Pulmonary artery endothelial cell (primary cell): Measurements from ENCODE around the gene KCNK5. TPM values are rescaled to one million over a fixed set of nuclear protein-coding genes. Genes with fewer than 3 reads are reported as not detected.

ENCODE experiments used
- DNase-seq: peaks from one replicate; pipeline ENCODE4 v3.0.0-alpha.2; 2011; ENCODE audit warnings: low read depth, low spot score
- total RNA-seq: library from RNA; depleted of rRNA; stranded (reverse); fragments of >200 nt; gene quantifications from 2 replicates; pipeline ENCODE4 v1.2.3, GENCODE V29; 2014

The KCNK5 gene
- total RNA-seq, 1 donor from 2014 or later = not detected

DNA sequence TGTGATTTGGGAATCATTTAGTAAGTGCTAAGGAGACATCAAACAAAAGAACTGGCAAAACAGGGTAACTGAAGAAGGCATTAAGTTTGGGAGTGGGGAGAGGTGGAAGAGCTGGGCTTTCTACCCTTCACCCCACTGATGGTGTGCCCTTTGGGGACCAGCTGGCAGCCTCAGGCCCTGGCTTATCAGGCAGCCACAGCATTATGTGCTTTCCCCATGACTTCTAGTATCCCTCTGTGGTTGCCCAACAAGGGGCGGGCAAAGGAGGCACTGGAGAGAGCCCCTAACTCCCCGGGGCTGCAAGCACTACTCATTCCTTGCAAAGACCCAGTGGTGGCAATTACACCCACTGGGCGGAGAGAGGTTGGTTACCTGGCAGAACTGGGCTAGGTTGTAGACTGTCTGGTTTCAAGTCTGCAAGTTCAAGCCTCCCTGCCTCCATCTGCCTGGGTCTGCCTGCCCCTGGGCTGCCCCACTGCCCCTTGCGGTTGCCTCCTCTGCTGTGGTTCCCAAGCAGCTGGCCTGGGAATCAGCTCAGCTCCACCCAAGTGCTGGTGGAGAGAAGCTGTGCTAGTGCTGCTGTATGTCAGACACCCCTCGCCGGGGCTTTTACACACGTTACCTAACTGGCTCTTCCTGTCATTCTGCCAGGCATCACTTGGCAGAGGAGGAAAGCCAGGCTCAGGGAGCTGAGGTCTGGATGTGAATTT, 29.9 kb downstream of the KCNK5 start:
- no peak for DNase-seq

DNA sequence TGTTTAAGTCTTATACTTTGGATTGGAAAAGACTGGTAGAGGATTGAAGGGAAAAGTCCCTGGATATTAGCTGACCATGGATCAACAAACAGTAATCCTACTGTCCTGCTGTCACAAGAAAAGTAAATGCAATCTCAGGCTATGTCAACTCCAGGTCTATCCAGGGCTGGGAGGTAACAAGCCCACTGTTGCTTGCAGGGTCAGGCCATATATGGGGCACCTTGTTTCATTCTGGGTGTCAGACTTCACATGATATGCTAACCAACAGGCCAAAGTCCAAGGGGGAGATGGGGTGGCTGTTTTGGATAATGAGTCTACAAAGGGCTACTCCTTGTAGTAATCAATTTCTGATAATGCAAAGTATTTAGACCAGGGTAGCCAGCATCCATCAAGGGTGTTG, 30.7 kb downstream of the KCNK5 start:
- no peak for DNase-seq

DNA sequence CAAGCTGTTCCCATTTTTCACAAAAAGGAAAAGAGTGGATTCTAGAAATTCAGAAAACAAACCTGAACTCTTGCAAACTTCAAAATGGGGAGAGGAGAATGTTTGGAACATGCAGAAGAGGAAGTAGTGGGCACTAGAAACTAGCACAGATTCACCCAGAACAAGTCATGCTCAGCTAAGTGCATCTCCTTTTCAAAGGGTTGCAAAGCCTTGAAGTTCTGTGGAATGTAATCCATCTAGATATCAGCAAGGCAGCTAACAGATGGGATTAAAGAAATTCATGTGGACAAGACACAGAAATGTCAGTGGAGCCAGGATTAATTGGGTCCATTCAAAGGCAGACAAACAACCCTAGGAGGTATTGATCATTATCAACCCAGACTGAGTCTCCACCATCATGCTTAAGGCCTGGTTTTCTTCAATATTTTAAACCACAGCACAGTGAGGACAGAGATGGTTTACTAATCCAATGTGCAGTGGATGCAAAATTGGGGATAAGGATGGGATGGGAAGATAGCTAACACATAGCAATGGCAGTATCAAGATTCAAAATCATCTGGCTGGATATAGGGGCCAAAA, 31.3 kb downstream of the KCNK5 start:
- no peak for DNase-seq

DNA sequence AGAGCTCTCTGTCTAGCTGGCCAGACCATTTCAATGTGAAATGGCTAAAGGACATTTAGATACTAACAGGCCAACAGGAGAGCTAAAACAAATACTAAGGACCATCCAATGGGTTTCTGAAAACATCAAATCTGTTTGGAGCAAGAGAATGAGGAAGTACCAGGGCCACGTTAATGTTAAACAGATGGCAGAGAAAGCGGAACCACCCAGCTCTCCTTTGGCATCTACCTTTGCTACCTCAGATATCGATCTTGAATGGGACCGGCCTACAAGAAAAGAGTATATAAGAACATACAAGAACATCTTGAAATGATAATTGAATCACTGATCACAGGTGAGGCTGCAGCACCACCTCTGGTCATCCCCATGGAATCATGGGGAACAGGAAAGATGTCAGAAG, 31.8 kb downstream of the KCNK5 start:
- DNase-seq = no peak

DNA sequence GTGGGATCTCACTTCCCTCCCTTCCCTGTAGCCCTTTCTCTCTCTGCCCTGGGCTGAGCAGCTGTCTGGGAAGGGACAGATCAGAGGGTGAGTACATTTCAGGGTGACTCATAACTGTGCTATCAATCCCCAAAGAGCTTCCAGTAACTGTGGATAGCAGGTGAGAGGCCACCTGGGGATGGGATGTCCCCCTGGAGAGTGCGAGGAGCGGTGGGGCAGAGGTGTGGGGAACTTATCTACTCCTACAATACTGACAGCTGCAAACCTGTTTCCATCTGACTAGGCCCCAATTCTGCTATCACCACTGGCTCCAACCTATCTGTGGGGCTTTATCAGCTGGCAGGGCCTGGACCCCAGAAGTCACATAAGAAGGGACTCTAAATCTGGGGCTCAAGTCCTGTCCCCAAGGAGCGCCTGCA, 32.6 kb downstream of the KCNK5 start:
- no peak for DNase-seq

DNA sequence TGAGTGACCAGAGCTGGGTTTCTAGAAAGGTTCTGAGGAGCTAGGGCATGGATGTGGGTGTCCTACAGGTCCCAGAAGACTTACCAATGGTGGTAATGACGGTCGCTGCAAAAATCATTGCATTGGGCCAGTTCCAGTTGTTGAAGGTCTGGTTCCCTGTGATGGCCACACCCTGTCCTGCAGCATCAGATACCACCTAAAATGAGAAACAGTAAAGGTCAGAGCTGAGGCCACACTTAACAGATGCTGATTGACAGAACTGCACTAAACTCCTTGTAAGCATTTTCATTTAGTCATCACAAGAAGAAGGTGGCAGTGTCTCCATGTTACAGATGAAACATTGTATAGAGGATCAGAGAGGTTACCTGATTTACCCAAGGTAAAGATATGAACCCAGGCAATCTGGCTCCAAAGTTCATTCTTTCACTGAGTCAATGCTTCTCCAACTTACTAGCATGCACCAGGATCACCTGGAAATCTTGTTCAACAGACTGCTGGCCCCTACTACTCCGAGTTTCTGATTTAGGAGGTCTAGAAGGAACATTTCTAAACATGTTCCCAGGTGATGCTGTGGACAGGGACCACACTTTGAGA, 33.4 kb downstream of the KCNK5 start:
- no peak for DNase-seq

DNA sequence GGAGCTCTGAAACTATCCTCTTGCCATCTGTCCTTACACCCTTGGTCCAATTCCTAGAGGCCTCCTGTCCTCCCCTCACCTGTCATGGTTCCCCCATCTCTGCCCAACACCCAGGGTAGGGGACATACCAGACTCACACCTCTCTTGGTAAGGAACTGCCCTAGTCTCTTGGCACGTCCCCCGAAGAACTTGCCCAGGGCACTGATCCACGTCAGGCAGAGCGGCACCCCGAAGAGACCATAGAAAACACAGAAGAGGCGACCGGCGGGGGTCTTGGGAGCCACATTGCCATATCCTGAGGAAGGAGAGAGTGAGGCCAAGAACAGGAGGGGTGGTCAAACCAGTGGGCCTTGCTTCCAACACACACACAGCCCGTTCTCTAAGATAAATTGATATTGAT, 34.8 kb downstream of the KCNK5 start:
- DNase-seq = no peak

DNA sequence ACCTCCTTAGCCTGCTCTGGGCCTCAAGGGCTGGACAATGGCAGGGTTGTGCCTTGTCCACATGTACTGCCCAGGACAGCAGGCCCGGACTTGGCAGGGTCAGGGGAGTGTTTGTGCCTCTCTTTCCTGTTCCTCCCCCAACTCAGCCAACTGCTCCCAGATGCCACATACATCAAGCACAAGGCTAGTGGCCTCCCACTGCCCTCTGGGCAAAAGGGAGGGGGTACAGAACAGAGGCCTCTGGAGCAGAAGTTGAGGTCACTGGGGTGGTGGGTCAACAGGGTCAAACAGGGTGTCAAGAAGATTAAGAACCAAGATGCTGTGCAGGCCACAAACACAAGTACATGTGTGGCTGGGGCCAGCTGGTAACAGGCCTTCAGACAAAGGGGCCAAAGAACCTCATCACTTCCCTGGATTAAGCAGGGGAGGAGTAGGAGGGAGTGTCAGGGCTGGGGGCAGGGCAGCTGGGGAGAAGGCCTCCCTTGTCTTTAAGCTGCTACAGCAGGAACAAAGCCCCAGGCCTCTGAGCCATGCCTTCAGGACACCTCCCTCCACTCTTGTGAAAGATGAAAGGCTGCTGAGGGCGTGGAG, 36.0 kb downstream of the KCNK5 start:
- DNase-seq = no peak

DNA sequence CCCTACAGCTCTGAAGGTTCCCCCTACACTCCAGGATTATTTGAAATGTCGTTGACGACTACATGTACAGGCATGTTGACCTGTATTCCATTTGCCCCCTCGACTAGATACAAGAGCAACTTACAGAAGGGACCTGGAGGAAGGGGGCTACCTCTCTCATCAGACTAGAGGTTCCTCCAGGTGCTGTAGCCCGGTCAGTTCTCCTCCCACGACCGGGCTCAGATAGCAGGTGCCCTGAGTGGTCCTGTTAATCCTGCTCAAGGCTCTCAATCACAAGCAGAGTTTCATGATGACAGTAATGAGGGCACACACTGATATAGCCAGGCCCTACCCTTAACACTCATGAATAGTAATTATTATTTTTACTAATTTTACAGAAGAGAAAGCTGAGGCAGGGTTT, 36.5 kb downstream of the KCNK5 start:
- DNase-seq = no peak

DNA sequence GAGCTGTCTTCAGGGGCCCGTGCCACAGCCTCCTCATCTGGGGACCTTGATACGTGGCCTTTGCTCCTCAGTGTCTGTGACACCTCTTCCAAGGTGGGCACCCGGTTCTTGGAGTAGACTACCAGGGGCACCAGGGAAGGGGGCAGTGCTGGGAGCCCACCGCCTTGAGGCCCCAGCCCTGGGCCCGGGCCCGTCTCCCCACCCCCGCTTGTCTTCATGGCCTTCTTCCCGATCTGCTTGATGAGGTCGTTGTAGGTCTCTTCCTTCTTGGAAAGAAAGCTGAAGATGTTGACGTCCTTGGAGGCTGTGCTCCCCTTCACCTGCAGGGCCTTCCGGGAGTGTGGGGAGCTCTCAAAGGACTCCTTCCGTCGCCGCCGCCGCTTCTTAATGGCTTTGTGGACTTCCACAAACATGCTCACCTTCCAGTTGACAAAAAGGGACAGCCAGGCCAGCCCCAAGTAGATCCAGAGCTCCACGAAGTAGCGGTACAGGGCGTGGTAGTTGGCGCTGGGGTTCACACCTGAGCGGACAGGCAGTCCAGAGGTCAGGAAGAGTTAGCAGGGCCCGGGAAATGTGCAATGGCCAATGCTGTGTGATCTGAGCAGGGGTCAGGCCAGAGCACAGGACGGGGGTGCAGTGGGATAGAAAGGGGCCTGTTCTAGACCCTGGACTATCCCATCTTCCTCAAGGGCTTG, 37.9 kb downstream of the KCNK5 start:
- no peak for DNase-seq

DNA sequence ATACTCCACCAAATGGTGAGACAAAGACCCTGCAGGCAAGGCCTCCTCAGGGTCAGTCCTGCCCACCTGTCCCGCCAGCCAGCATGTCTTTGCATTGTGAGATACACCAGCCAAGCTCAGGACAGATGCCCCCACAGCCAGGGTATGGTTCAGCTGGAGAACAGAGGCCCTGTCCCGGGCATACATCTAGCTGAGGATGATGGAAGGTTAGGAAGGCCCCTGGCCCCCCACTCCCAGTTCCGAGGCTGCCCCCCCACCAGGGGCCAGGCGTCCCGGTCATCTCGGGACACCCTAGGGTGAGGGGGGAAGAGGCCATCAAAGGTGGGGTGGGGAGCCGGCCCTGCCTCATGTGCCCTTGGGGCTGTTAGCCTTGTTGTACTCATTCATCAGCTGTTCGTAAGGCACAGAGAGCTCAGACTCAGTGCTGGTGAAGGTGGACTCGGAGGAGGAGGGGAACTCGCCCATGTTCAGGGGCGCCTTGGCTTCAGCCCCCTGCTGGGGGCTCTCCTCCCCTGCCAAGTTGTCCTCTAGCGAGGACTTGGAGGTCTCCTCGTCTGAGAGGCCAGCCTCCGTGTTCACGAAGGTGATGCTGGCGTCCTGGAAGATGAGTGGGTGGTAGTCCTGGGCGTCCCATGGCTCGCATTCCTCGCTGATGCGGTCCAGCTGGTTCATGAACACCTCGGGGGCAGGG, 38.6 kb downstream of the KCNK5 start:
- no peak for DNase-seq

DNA sequence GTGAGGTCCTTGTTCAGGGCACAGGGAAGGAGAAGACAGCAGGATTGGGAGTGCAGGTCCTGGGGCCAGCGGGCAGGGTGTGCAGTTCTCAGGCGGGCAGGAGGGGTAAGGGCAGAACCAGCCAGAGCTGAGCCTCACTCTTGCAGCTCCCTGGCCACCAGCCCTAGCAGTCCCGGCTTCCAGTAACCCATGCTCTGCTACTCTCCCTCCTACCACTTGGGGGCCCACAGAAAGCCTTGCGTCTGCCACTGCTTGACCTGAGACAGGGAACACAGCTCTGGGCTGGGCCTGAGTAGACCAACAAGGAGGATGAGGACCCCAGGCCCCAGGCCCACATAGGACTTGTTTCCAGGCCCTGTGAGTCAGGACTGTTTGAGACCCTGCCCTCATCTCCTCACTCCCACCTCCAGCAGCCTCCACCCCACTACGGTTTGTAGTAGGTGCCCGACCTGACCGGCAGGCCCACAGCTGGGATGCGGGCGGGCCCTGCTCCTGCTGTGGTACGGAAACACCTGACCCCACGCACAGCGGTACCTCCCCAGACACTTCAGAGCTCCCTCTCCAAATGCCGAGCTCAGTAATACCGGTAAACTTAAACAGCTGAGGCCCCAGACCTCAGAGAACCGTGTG, 39.2 kb downstream of the KCNK5 start:
- DNase-seq = no peak

DNA sequence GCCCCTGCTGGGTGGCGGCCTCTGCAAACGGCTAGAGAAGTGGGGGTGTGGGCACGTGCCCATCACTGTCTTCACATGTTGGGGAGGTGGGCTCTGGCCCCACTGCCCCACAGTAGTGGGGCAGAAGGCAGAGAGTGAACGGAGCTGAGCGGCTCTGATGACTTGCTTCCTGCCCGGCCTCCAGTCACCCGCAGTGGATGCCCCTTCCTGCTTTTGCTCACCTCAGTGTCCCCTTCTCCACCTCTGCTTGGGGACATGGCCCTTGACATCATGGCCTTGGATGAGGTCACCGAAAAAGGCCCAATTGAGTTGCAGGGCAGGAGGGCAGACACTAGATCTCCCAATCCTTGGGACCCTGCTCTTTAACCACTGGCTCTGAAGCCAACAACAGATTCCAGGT, 40.1 kb downstream of the KCNK5 start:
- no peak for DNase-seq

DNA sequence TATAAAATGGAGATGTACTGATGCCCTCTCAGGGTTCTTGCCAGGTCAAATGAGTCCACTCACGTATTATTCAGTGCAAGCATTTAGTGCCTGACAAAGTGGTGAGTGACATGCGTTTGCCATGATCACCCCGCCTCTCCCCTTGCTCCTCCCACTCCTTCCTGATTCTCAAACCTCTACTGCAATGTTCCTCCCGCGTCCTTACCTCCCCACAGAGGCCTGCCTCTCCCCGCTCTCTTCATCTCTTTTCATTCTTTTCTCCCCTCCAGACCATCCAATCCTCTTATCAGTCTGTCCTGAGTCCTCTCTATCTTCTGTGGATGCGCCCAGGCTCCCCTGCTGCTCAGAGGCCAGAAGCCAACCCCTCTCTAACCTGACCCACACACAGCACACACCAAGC, 40.7 kb downstream of the KCNK5 start:
- no peak for DNase-seq

DNA sequence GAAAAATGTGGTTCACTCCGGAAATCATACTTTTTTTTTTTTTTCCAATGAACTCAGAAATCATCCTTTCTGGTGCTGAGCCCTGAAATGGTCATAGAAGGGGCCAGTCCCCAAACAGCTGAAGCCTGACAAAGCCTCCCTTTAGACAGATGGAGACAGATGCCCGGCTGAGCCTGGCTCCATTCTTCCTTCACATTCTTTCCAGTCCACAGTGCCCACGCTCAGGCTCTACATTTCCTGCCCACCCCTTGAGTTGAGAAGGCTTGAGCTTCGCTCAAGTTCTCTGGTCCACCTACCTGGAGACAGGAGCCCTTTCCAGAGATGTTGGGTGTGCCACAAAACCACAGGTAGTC, 41.2 kb downstream of the KCNK5 start:
- DNase-seq = no peak

DNA sequence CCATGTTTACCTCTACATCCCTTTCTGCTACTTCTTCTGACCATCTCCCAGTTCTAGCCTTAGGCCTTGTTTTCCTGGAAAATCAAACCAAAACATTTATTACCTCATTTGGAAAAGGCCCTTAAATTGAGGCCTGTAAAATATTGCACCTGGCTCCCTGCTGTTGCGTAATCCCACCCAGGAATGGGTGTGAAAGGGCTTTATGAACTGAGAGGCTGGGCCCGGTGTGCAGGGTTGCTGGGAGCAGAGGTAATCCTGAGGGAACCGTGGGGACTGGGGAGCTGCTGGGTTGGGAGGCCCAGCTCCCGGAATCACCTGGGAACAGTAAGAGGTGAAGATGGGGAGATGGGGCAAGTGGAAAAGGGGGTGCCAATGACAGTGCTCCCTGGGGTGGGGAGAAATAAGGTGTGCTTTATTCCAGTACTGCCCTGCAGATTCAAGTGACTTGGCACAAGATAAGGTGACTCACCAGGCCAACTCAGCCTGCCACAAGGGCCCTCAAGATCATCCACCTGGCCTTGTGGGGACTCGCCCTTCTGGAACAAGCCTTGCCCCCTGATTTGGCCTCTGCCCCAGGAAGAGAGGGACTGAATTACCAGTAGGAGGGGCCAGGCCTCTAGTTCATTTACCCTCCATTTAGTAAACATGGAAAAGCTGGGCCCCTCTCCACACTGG, 44.2 kb downstream of the KCNK5 start:
- DNase-seq = no peak

DNA sequence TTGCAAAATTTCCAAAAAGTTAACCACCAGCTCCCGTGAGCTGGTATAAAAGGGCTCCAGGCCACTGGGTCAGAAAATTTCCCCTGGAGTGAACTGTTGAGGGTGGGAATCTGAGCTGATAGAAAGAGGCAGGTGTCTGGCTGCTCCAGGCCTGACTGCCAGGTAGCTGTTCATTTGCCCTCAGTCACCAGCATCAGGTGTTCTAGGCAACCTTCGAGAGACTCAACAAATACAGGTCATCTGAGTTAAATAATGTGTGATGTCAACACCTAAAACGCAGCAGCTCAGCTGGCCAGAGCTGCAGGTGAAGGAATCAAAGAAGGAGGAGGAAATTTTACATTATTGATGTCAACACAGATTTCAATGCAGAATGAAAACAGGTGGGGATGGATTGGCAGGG, 46.7 kb downstream of the KCNK5 start:
- no peak for DNase-seq

DNA sequence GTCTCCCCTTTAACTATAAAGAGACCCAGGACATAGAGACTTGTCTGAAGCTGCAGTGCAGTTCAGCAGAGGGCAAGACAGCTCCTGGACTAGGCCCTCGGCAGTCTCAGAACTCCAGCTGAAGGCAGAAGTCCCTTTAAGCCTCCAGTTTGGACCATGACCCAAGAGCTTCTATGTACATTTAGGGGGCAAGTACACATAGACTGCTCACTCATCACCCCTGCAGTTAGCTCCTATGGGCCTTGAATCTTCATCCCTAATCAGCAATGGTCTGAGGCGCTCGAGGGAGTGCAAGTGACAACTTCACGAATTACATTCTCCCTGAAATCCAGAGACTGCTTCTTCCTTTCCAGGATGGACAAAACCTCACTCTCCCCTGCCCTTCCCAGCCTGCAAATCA, 47.4 kb downstream of the KCNK5 start:
- no peak for DNase-seq

DNA sequence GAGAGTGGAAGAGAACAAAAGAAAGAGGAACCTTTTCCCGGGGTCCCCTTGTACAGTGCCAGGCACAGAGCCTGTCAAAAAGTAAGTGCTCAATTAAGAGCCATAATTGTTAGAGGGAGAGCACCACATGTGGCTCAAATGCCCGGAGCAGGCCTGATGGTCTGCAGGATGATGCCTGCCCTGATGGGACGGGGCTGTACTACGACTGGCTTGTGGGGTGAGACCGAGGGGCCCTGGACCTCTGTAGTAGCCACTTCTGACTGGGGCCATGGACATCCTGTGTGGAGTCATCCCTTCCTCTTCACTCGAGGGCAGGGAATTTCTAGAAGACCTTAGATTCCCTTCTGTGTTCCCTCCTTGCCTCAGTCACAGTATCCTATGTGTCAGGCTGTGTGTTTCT, 47.9 kb downstream of the KCNK5 start:
- DNase-seq = no peak

DNA sequence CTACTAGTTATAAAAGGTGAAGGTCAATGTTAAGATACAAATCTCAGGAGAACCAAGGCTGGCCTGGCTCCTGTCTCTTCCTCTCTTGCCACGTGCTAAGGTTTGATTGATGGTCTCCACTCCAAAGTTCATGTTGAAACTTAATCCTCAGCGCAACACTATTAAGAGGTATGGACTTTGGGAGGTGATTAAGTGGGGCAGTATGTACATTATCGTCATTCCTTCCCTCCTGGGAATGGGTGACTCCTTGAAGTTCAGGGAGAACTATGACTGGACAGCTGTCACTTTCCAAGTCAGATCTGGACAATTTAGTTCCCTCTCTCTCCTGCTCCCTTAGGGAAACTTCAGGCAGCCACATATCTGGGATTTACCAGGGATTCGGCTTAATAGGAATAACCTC, 50.5 kb downstream of the KCNK5 start:
- no peak for DNase-seq

DNA sequence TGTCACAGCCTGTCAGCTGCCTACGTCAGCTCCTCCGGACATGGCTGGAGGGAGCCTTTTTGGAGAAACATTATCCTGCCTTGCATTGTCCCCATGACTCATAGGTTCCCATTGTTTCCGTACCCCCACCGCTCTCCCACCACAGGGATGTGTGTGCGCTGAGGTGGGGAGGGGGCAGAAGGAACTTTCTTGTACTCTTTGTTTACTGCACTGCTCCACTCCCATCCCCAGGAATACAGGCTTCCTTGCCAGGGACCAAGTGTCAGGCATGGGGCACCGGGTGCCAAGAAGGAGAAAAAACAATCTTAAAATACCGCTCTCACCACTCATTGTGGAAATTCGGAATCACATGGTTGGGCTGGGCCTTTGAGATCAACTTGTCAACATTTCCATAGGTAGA, 51.0 kb downstream of the KCNK5 start:
- DNase-seq = no peak
